ENCODE measurements around the gene GALK1.

The GALK1 gene

DNA sequence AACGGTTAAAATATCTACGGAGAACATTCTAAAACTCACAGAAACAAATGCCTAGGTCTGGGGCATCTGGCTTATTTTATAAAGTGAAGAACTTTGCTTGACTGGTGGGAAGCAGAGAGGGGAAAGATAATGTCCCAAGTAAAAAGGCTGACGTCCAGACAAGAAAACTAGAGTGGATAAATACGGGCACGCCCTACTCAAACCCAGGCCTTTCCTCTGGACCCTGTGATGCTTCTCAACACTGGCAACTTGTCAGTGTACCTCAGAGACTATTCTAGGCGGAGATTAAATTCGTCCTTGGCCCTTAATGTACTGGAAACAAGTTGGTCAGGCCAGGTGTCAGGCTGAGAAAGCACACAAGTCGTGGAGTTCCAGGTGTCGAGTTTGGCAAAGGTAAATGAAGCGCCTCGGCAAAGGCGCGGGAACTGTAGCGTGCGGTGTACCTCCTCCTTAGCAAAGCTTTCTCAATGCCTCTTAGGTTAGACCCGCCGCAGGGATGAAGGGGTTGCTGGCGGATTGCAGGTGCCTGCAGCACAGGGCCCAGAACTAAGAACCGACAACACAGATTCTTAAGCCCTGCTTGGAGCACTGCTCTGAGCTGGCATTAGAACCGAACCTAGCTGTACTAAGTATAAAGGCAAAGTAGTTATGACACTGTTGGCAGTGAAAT is 18.9 kb upstream of the GALK1 start:
- DNase-seq: no peak

DNA sequence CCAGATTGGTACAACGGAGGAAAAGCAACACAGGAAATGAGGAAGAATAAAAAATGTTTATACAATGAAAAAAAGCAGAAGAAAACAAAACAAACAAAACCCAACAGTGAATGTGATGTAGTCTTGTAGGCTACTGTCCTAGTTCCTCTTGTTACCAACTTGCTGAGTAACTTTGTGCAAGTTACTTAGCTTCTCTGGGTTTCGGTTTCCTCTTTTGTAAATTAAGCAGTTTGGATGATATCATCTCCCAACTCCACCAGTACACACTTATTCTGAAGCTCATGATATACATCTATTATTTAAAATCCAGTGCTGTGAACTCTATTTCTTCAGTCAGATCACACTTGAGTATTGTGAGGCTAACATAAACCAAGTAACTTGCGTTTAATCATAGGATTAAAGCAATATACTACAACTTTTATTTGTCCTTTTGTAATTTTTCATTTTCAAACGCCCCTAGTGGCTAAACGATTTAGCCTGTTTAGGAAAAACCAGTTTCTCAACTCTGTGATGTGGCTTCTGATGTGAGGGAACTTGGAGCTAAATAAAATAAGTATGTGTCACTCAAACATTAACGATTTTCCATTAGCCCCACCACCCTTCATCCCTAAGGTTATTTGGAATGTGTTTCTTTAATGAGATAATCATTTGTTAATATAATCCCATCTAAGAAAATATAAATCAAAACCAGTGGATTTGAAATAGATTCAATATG is 18.2 kb upstream of the GALK1 start:
- peak; percentile 81 for DNase-seq

- no peak for DNase-seq
These were observed 15.2 kb upstream of the GALK1 start for GRCh38 chr17:75779987-75780889.

DNA sequence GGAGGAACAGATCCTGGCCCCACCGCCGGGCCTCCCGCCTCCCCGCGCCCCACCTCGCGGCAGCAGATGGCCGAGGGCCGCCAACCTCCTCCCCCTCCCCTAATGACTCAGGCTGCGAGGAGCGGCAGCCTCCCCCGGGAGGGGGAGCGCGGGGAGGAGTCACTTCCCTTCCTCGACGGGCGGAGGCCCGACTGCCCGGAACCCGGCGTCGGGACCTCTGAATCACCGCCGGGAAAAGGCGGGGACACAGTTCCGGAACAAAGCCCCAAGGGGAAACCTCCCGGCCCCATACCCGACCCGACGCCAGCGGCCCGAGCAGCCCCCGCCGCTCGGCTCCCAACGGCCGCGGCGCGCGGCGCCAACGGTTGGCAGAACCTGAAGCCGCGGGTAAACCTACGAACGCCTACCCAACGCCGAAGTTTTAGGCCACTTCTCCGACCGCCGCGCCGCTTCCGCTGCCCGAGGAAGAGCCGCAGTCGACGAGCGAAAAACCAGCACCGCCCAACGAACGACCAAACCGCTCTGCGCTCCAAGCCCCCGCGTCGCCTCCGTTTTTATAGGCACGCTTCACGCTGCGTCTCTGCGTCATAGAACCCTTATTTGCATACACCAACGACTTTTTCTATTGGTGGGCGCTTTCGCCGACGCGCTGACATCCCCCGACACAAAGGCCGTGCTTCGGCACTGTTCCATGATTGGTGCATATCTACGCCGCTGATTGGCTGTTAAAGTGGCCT is 14.4 kb upstream of the GALK1 start:
- DNase-seq: peak; percentile 99

- DNase-seq: peak; percentile 88
These were observed 13.9 kb upstream of the GALK1 start for GRCh38 chr17:75778861-75779249.

GRCh38 chr17:75778066-75778860 is 13.3 kb upstream of the GALK1 start:
- peak; percentile 39 for DNase-seq

DNA sequence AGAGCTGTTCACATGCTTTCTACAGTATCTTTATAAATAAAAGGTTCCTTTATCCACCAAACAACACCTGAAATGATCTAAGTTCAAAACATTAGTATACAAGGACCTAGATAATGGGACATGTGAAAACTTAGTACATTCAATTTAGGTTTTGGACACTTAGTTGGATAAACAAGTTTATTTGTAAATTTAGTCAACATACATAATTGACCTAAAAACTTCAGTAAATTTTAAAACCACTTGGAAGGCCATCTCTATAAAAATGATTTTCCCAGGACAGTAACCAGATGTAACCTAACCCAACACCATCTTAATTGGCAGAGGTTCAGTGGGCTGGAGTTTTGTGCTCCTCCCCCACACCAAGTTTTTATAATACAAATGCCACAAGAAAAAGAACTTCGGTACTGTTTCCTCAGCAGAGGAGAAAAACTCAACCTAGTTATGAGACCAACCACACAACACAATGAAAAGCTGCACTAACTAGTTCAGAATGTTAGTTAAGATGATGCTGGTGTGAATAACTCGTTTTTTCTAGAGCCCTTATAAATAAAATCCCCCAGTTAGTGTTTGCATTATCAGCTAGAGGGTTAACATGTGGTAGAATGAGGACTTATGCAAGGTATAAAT is 12.4 kb upstream of the GALK1 start:
- peak; percentile 37 for DNase-seq

DNA sequence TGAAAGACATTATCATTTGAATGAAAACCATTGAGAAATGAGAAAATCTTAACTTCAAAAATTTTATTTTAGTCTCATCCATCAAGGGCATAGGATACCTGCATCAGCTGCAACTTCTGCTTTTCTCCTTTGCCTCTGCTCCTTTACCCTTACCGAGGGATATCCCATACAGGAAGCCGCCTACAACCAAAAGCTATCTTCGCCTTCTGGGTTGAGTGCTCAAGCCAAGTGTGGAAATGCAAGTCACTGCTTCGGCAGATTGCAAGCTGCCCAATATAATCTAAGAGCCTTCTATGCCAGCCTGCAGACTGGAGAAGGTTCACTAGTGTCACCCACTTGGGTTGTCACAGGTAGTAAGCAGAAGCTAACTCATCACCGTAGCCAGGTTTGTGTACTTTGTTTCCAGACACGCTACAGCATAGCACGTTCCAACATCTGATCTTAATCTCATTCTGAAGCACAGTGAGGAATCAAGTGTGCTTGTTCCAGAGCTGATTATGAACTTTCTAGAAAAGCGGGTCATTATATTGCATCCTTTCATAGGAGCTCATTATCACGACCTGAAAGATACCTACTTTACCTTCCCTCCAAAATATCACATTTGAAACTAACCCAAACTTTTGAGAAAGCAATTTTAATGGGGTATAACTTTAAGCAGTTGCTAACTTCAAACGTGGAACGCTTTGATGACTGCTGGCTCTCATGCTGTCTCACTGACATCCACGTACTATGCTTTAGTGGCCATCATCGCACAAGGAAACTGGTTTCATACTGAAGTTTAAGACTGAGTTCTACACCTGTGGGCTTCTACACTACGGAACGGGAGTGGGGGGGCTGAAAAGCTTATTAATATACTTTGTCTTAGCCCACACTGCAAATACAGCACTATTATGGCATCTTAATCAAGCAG is 11.6 kb upstream of the GALK1 start:
- DNase-seq: peak; percentile 69

- DNase-seq: peak; percentile 46
These were observed 10.1 kb upstream of the GALK1 start for GRCh38 chr17:75774991-75775668.

DNA sequence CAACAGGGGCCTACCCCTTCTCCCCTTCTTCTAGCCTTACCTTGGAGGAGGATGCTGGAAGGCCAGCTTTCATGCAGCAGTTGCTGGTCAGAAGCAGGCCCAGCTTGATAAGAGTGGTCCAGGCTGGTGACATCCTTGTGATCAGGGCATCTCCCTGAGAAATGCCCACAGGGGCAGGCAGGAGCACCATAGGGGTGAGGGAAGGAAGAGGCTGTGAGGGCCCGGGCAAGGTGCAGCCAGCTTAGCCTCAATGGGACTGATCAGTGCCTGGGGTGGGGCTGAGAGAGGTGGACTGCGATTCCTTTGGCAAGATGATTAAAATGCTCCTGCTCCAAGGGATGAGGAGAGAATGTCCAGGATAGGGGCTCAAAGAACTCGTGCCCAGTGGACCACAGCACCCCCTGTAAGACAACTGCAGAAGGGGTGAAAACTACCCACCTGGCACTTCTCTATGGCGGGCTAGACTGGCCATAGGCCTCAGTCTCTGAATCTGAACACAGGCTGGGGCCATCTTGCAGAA is 9.5 kb upstream of the GALK1 start:
- no peak for DNase-seq

DNA sequence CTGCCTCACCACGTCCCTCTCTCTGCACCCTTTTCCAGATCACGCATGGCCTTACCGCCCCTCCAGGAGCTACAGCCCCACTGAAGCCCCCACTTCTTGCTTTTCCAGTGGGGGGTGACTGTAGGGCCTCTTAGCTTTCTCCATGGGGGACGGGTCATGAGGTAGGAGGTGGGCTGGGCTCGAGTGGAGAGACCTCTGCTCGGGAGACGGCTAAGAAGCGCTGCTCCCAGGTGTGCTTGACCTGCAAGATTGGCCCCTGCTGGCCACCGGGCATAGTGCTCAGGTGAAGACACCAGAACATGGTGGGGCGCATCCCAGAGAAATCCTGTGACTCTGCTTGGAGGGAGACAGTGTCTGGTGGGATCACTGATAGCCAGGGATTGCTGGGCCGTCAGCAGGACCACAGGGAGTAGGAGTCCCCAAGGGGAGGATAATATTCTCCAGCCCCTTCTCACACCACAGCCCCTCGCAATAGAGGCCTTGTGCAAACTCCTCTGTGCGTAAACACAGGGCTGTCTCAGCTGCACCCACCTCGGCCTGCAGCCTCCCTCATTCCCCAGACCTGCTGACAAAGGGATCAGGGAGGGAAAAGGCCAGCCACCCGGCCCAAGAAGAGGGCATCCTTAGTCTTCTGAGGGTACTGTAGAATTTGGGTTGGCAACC is 8.9 kb upstream of the GALK1 start:
- no peak for DNase-seq

GRCh38 chr17:75773121-75773807 is 8.3 kb upstream of the GALK1 start:
- no peak for DNase-seq

DNA sequence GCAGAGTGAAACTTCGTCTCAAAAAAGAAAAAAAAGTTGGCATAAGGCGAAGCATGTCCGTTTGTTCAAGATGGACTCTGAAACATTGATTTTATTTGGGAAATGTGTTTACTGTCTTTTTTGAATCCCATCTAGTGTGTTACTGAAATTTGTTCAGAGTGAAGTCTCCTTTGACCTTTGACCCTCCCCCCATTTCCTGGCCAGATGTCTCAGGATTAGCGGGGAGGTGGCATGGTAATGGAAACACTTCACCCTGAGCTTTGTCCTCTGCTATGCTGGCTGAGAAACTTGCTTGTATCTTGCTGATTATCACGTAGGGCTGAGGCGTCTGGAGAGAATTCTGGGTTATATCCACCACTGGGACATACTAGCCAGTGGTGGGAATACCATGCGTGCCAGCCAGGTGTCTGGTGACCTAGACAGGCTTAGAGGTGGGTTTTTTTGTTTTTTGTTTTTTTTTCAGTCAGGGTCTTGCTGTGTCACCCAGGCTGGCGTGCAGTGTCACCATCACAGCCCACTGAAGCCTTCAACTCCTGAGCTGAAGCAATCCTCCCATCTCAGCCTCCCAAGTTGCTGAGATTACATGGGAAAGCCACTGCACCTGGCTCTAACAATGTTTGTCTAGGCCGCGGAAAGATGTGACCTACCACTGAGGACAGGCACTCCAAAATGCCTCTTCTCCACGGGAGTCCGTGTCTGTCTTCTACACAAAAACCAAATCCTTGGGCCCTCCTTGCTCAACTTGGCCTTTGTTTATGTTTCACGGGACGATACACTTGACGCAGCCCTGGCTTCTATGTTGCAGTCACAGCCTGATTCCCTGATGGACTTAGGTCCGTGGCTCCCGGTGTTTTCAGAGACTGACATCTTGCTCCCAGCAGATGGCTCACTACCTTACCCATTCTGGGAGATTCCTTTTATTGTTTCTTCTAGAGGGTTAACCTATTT is 6.6 kb upstream of the GALK1 start:
- no peak for DNase-seq

DNA sequence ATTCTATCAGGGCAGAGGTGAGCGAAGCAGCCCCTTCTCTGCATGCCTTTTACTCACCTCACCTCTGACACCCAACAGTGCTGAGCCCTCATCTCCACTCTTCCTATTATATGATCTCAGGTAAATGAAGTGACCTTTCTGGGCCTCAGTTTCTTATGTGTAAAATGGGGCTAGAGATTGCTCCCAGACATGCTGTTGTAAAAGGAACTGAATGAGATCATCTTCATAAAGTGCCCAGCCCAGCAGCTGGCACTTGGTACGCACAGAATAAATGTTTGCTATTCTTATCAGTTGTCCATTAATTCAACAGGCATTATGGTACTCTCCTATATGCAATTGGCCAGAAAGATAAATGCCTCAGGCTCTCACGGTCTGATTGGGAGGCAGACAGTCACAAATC is 4.5 kb upstream of the GALK1 start:
- DNase-seq: no peak

- no peak for DNase-seq
These were observed 2.9 kb upstream of the GALK1 start for GRCh38 chr17:75767881-75768280.

GRCh38 chr17:75765981-75766380 is 989 bp upstream of the GALK1 start:
- no peak for DNase-seq

GRCh38 chr17:75764417-75764710 is 628 bp downstream of the GALK1 start:
- DNase-seq: no peak
